Activated naive CD4-positive, alpha-beta T cell treated with Interleukin-2 at 50 U/mL for 16 hours (primary cell): ENCODE data around the gene PCDHA1.
"Not testable (repeated sequence)": the region's sequence is repeated elsewhere in the genome, so short reads cannot be mapped to it uniquely, and the experiment has no call there.

Experiments used
- DNase-seq: peaks from one replicate; pipeline ENCODE4 v3.0.0-alpha.2; 2020

Gene PCDHA1

GRCh38 chr5:140855772-140856674, 70.1 kb downstream of the PCDHA1 start, which contains the start of gene PCDHA10:
TSS of gene PCDHA10 (plus strand) at chr5:140855897. CDS start at chr5:140856049, 152 bp downstream.
- DNase-seq = no peak

- DNase-seq = no peak
These were observed 71.4 kb downstream of the PCDHA1 start for GRCh38 chr5:140857177-140857986.

- no peak for DNase-seq
These were observed 72.0 kb downstream of the PCDHA1 start for GRCh38 chr5:140857987-140858240.

- no peak for DNase-seq
These were observed 76.7 kb downstream of the PCDHA1 start for GRCh38 chr5:140862441-140863295.

- DNase-seq = no peak
These were observed 83.0 kb downstream of the PCDHA1 start, which contains the start of gene PCDHA11 for GRCh38 chr5:140868721-140869554. TSS of gene PCDHA11 (plus strand) at chr5:140868957. CDS start at chr5:140869104, 147 bp downstream.

GRCh38 chr5:140869555-140869886, 83.6 kb downstream of the PCDHA1 start:
- DNase-seq = no peak

GRCh38 chr5:140870221-140871201, 84.6 kb downstream of the PCDHA1 start:
- DNase-seq = no peak

GRCh38 chr5:140875085-140876065, 89.4 kb downstream of the PCDHA1 start, which contains the start of gene PCDHA12:
TSS of gene PCDHA12 (plus strand) at chr5:140875308. CDS start at chr5:140875473, 165 bp downstream.
- DNase-seq = no peak

- DNase-seq = not testable (repeated sequence)
These were observed 90.8 kb downstream of the PCDHA1 start for GRCh38 chr5:140876541-140877261.

GRCh38 chr5:140877262-140877581, 91.3 kb downstream of the PCDHA1 start:
- no peak for DNase-seq

GRCh38 chr5:140881889-140882590, 96.1 kb downstream of the PCDHA1 start, which contains the start of gene PCDHA13:
TSS of gene PCDHA13 (plus strand) at chr5:140882124. CDS start at chr5:140882269, 145 bp downstream.
- DNase-seq = no peak

GRCh38 chr5:140882591-140882899, 96.6 kb downstream of the PCDHA1 start:
- no peak for DNase-seq

GRCh38 chr5:140883373-140883772, 97.4 kb downstream of the PCDHA1 start:
- no peak for DNase-seq

GRCh38 chr5:140883927-140884697, 98.2 kb downstream of the PCDHA1 start:
- no peak for DNase-seq

GRCh38 chr5:140916325-140916724, 130.4 kb downstream of the PCDHA1 start:
- DNase-seq = no peak

- DNase-seq = no peak
These were observed 137.7 kb downstream of the PCDHA1 start for GRCh38 chr5:140923601-140924000.

GRCh38 chr5:140925806-140926442, 140.0 kb downstream of the PCDHA1 start, which contains the start of gene PCDHAC1:
TSS of gene PCDHAC1 (plus strand) at chr5:140926299. CDS start at chr5:140926893, 594 bp downstream.
- no peak for DNase-seq
